ENCODE results near the gene TEX29.

TEX29 gene

DNA sequence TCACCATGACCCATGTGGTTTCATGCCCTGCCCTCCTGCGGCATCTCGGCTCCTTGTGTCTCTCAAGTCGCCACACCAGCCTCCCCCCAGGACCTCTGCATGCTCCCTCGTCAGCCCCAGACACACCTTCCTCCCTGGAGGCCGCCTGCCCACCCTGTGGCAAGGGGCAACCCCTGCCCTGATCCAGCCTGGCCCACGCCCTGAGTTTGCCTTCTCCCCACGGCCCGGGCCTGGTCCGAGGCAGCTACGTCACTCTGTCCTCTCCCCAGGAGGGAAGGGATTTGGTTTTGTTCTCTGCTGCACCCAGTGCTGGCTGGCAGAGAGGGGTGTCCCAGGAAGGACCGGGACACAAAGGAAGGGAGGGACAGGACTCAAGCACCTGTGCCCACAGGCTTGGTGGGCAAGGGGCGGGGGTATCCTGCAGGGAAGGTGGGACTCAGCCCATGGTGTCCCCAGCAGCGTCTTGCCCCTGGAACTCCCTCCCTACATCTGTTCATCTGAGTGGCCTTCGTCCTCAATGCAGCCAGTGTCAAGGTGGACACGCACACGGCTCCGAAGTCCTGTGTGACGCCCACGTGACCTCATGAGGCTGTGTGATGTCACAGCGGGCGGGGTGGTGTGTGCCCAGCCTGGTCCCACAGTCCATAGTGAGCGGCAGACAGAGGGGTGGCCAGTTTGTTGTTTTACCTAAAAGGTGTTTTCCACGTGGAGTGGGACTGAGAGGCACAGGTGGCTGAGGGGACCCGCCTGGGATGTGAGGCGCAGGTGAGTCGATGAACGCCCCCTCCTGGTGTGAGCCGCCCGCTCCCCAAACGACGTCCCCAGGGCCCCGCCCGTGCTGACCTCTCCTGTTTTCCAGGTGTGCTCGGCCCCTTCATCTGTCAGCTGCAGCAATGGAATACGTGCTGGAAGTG, at the start of gene TEX29:
Gene TEX29 (plus strand): TSS at position 645 of the 914 bp plus-strand sequence. CDS start 249 bp downstream, at position 894.
- no peak for DNase-seq

DNA sequence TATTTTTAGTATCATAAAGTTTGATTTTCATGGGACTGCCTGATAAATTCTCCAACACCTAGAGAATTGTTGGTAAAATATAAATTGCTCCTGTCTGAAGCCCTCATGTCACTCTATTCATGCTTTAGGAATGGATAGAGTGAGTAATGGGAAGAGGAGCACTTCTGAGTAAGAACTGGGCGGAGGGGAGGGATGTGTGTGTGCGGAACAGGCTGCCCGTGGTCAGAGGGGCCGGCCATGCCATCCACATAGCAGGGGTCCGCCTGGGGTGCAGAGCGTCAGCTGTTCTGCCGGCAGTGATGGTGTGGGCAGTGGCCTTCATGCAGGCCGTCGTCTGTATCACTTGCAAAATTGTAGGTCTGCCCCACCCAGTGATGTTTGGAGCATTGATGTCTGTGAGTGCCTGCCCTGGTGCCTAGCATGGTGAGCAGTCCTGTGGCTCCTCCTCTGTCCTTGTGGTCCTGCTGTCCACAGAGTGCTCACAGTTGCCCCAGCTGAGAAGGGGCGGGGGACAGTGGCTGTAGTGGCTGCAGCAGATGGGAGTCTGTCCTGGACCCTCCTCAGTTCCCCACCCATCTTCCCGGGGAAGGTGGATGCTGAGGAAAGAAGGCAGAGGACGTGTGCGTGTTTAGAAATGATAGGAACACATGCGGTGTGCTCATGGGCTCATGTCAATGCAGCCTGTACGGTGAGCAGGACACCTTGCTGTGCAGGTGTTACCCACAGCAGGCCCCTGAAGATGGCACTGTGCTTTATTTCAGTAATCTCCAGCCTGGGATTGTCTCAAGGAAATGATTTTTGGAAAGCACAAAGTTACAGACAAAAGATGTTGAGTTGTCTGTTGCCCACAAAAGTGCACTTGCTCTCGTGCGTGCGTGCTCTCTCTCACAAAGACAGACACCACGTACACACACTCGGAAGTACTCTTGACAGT, 49.4 kb upstream of the TEX29 start:
- DNase-seq = no peak

DNA sequence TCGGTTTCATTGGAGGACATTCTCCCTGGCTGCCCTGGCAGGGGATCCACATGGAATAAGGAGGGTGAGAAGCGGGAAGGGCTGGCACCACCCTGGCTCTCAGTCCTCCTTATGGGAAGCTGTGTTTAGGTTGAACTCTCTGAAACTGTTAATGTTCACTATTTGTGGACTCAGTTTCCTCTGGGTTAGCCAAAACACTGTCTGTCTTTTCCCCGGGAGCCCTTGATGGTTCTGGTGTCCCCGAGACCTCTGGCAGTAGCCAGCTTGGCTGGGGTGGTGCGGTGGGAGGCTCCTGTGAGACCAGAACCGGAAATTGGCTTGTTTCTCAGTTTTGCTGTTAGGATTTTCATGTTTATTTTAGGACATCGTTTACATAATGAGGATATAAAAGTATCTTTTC, 48.3 kb upstream of the TEX29 start:
- no peak for DNase-seq

DNA sequence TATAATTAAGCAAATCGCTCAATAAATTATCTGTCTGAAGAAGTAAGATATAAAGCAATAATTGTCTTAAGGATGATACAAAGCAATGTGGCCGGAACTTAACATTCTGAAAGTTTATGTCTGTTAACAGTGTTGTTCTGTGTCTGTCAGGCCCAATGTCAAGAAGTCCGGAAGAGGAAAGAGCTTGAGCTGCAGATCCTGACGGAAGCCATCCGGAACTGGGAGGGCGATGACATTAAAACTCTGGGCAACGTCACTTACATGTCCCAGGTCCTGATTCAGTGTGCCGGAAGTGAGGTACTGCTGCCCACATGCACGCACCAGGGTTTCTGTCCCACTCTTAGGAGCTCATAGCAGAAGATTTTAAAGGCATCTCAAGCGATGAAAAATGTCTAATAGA, 45.1 kb upstream of the TEX29 start:
- DNase-seq = no peak

- no peak for DNase-seq
These were observed 44.3 kb upstream of the TEX29 start for GRCh38 chr13:111275995-111276618.

DNA sequence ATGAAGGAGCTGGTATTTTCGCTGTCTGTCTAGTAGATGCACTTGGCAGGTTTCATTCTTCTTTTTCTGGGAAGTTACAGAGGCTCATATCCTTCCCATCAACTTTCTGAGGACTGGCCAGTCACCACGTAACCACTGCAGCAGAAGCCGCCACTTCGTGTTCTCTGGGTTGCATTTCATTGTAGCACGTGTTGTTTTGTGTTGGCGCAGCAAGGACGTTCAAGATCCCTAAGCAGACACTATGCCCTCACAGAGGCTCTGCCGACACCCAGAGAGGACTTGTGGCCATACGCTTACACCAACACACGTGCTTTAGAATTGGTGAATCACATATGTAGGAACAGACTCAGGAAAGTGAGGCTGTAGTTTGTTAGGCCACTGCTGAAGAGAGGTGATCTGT, 42.2 kb upstream of the TEX29 start:
- DNase-seq = no peak

GRCh38 chr13:111278743-111279652, 41.4 kb upstream of the TEX29 start:
- DNase-seq = no peak

DNA sequence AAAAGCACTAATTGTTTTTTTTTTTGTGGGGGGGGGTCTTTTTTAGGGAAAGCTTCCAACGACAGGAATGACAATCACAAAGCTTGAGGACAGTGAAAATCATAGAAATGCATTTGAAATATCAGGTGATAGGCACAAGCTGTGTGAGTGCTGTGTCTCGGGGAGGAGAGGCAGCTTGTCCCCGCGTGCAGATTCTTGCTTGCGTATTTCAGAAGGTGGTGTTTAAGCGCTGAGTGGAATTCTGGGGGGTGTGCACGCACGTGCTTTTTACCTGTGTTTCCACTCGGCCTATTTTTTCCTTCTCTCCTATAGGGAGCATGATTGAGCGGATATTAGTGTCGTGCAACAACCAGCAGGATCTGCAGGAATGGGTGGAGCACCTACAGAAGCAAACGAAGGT, 40.2 kb upstream of the TEX29 start:
- no peak for DNase-seq

GRCh38 chr13:111280681-111281585, 39.5 kb upstream of the TEX29 start:
- DNase-seq = no peak

DNA sequence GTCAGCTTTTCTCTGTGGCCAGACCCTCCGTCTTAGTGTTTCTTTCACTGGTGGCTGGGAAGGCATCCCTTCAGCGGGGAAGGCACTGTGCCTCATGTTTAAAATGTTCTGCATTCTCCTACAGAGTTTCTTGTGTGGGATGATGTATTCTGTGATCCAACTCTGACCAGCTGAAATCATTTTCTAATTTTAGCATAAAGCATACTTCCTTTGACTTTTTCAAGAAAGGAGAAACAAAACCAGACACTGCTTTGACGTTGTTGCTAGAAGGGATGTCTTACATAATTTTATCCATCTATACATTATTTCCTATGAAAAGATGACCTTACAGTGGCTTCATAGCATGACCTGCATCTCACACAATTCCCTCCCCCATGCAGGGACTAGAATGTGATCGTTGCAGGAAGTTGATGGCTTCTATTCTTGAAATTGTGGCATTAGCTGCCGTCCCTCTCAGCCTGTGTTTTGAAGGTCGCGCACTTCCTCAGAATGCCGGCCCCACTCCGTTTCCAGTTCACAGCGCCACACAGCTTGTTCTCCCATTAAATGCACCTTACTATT, 38.6 kb upstream of the TEX29 start:
- no peak for DNase-seq

GRCh38 chr13:111282425-111282824, 38.0 kb upstream of the TEX29 start:
- no peak for DNase-seq

DNA sequence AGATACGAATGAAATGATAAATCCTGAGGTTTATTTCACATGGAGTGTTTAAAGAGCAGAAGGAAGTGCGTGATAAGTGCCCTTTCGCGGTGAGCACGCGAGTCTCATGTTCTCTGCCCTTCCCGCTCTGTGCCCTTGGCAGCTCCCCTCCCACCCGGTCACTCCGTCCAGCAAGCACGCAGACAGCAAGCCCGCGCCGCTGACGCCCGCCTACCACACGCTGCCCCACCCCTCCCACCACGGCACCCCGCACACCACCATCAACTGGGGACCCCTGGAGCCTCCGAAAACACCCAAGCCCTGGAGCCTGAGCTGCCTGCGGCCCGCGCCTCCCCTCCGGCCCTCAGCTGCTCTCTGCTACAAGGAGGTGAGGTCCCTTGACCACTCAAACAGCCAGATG, 37.4 kb upstream of the TEX29 start:
- DNase-seq = no peak

DNA sequence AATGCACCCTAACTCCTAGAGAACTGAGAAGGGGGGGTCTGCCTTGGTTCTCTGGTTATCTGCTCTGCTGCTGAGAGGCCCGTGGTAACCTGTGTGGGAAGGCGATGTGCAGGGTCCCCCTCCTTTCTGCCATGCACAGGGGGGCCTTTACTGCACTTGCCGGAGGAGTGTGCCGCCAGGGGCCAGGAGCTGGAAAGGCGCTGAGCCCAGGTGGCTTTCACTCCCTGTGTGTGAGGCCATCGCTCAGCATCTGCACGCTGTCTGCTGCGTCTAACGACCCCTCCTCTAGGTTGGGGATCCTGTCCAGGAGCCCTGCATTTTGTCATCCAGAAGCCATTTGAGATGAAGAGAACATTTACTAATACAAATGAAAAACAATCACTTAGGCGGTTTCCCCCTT, 37.0 kb upstream of the TEX29 start:
- DNase-seq = no peak

DNA sequence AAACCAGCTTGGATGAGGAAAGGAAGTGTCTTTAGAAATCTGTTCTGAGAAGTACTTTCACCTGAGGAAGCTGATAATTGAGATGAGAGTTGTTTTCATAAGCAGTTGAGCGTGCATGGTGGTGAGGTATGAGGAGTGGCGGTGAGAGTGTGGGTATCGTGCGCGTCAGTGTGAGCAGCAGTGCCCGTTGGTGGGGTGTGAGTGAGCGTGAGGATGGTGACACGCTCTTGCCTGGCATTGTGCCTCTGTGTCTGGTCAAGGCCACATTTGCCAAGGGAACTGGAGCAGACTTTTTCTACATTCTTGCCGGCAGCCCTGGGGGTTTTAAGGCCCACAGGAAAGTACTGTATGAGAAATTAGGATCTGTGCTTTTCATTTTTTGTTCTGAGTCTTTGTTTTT, 36.5 kb upstream of the TEX29 start:
- no peak for DNase-seq

DNA sequence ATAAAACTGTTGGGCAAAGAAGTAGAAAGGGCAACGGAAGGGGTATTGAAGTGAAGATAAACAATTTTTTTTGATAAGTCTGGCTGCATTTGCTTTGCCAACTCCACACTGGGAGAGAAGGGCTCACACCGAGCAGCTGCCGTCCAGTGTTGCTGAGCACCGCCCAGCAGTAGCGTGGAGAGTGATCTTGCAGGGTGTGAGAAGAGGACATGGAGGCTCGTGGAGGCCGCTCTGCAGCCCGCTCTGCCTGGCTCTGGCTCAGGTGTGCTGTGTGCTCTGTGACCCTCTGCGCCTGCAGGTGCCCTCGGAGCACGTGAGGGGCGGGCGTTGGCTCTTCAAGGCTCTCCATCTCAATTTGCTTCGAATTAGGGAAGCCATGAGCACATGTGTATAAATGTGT, 35.9 kb upstream of the TEX29 start:
- DNase-seq = no peak

DNA sequence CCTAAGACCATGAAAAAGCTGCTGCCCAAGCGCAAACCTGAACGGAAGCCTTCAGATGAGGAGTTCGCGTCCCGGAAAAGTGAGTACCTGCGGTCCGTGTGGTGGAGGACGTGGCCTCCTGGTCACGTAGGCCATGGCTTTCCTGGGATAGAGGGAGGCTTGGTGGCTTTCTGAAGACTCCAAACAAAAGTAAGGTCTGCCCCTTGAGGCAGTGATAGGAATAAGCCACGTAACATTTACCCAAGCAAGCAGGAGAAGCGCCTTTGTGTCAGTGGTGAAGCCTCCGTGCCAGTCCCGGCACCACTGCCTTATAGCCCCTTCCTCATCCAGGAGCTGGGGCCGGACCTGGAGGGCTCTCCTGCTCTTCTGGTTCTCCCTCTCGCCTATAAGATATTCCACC, 34.3 kb upstream of the TEX29 start:
- no peak for DNase-seq

DNA sequence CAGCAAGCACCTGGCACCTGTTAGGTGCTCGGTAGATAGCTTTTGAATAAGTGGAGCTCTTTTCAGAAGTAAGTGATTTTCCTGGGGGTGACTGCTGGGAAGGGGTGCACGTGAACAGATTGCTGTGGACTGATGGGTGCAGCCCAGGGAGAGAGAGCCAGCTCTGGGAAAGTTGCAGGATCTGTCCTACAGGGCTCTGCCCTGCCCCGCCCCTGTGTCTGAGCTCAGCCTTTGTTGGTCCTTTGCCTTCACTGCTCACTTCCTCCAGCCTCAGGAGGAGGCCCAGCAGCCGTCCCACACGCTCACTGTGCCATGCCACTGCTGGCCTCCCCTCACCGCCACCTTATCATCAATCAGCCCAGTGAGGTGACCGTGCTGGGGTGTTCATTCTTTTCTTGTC, 33.7 kb upstream of the TEX29 start:
- DNase-seq = no peak

DNA sequence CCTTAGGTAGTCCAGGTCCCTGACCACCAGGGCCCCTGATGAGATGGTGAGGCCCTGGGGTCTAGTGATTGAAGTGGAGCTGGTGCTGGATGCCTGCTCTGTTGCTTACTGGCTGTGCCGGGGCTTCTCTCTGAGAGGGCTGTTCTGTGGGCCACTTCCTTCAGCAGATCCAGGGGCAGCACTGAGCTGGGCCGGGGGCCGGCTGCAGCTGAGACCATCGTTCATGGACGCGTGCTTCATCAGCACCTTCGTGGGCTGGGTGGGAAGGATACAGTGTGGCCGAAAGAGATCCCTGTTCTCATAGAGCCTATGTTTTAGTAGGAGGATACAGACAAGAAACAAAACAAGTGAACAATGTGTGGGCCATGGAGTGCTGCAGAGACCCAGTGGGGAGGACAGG, 33.2 kb upstream of the TEX29 start:
- DNase-seq = no peak

DNA sequence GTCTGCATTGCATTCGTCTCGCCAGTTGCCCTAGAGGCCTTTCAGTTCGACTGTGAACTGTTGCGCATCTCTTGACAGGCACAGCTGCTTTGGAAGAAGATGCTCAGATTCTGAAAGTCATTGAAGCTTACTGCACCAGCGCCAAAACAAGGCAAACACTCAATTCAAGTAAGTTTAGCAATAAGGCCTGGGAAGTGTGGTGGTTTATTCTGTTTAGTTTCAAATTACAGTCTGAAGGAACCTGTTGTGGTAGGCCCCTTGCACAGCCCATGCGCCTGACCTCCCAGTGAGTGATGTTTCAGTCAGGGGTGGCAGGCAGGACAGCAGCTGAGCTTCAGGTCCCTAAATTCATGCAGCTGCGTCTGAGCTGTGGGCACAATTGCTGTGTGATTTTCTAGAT, 32.2 kb upstream of the TEX29 start:
- no peak for DNase-seq

GRCh38 chr13:111289251-111289650, 31.2 kb upstream of the TEX29 start:
- no peak for DNase-seq

- DNase-seq = no peak
These were observed 28.5 kb upstream of the TEX29 start for GRCh38 chr13:111291908-111292307.
